GM12878 (cell line): Measurements from ENCODE around the gene LSAMP. TPM values are rescaled to one million over a fixed set of nuclear protein-coding genes. Genes with fewer than 3 reads are reported as not detected.

Experiments
- ATAC-seq: fragments of 200-7000 bp; cut with Tn5 transposase; 3 replicates; pipeline ENCODE4 v1.9.1; 2020; ENCODE audit warnings: mild to moderate bottlenecking, moderate library complexity
- BruUV-seq: library from RNA; stranded (reverse); fragments of 400-500 nt; replicated peaks from 2 replicates; lab custom pipeline; 2021; lab: Mats Ljungman, UMichigan
- CTCF ChIA-PET: fragments of 300-600 bp; sonication (Branson Sonifier 250); formaldehyde crosslinking; extraction: SDS; loops from one replicate; lab custom pipeline; 2021; ENCODE audit warnings: inconsistent platforms; lab: Yijun Ruan, JAX
- POLR2A ChIA-PET: fragments of 350-600 bp; formaldehyde crosslinking; extraction: SDS; loops from one replicate; lab custom pipeline; 2021; ENCODE audit warnings: inconsistent platforms; lab: Charles Lee
- RAD21 ChIA-PET: fragments of 300-600 bp; sonication (Branson Sonifier 250); formaldehyde crosslinking; loops from one replicate; lab custom pipeline; 2023; ENCODE audit warnings: antibody characterized with exemption; ENCODE audit not compliant: unreplicated experiment; lab: Charles Lee
- SMC1A ChIA-PET: fragments of 300-600 bp; sonication (Branson Sonifier 250); formaldehyde crosslinking; loops from one replicate; lab custom pipeline; 2023; ENCODE audit not compliant: unreplicated experiment, uncharacterized antibody; lab: Charles Lee
- DNase-seq: peaks from one replicate; pipeline ENCODE4 v3.0.0-alpha.2; 2011; ENCODE audit warnings: low read depth, low spot score
- FAIRE-seq: peaks from 3 replicates; lab custom pipeline; 2011; peaks lifted over from hg19 to GRCh38; lab: Jason Lieb, UNC
- H2AFZ ChIP-seq: 2 replicates; pipeline ENCODE4 v1.6.0; 2011; ENCODE audit warnings: low read depth, low read length, control low read depth; ENCODE audit not compliant: control insufficient read depth
- H3K27ac ChIP-seq: 2 replicates; pipeline ENCODE4 v1.5.1; 2011; ENCODE audit warnings: control low read depth; ENCODE audit not compliant: control insufficient read depth, insufficient read depth
- H3K27me3 ChIP-seq, 2 experiments: replicated peaks in 1 of 2; 2 replicates each; pipeline versions ENCODE4 v1.6.0 to v1.6.1; 2011; ENCODE audit warnings: low read length in 1 of 2; ENCODE audit not compliant: control insufficient read depth in 2 of 2, insufficient read depth in 2 of 2
- H3K36me3 ChIP-seq, 2 experiments: 2 replicates each; pipeline ENCODE4 v1.5.1; 2011; ENCODE audit warnings: low read length in 1 of 2; ENCODE audit not compliant: control insufficient read depth in 2 of 2, insufficient read depth in 2 of 2
- H3K4me1 ChIP-seq: 2 replicates; pipeline ENCODE4 v1.6.1; 2011; ENCODE audit warnings: mild to moderate bottlenecking, low read length, moderate library complexity, mixed read lengths; ENCODE audit not compliant: control insufficient read depth, insufficient read depth
- H3K4me2 ChIP-seq: 2 replicates; pipeline ENCODE4 v1.6.0; 2011; ENCODE audit warnings: control low read depth; ENCODE audit not compliant: control insufficient read depth, insufficient read depth
- H3K4me3 ChIP-seq: fragments of 200-600 bp; sonication (generic); 2 replicates; pipeline ENCODE4 v1.5.1; 2016
- H3K79me2 ChIP-seq: 2 replicates; pipeline ENCODE4 v1.6.0; 2011; ENCODE audit warnings: low read length; ENCODE audit not compliant: control insufficient read depth, insufficient read depth
- H3K9ac ChIP-seq: 2 replicates; pipeline ENCODE4 v1.8.0; 2011; ENCODE audit warnings: low read length, control low read depth, mixed read lengths; ENCODE audit not compliant: control insufficient read depth, insufficient read depth
- H3K9me3 ChIP-seq: replicated peaks from 3 replicates; pipeline ENCODE4 v1.5.1; 2011; ENCODE audit warnings: mild to moderate bottlenecking, low read length; ENCODE audit not compliant: control insufficient read depth, insufficient read depth
- H4K20me1 ChIP-seq: 2 replicates; pipeline ENCODE4 v1.6.0; 2011; ENCODE audit not compliant: control insufficient read depth, insufficient read depth
- BMI1 ChIP-seq: fragments of 450-650 bp; IDR thresholded peaks from 2 replicates; pipeline ENCODE4 v1.6.1; 2016; ENCODE audit warnings: mild to moderate bottlenecking, moderate library complexity, borderline replicate concordance
- CBFB ChIP-seq: IDR thresholded peaks from 2 replicates; pipeline ENCODE4 v1.6.1; 2016; ENCODE audit warnings: antibody characterized with exemption, low read depth
- CBX5 ChIP-seq: sonication (generic); IDR thresholded peaks from 2 replicates; pipeline ENCODE4 v1.6.1; 2016; ENCODE audit warnings: low read depth, moderate library complexity, mild to moderate bottlenecking, inconsistent platforms
- MLLT1 ChIP-seq: fragments of 450-650 bp; IDR thresholded peaks from 2 replicates; pipeline ENCODE4 v1.6.1; 2016; ENCODE audit warnings: mild to moderate bottlenecking
- NR2F1 ChIP-seq: fragments of 450-650 bp; conservative IDR thresholded peaks from 2 replicates; pipeline ENCODE4 v1.6.1; 2017; ENCODE audit warnings: mild to moderate bottlenecking
- RELB ChIP-seq: fragments of 450-650 bp; IDR thresholded peaks from 2 replicates; pipeline ENCODE4 v1.6.1; 2017; ENCODE audit warnings: low read depth, mild to moderate bottlenecking, moderate library complexity
- USF1 ChIP-seq: IDR thresholded peaks from 2 replicates; pipeline ENCODE4 v1.6.1; 2011; ENCODE audit warnings: borderline replicate concordance, low read depth, mild to moderate bottlenecking, moderate library complexity, mixed read lengths, low read length; ENCODE audit not compliant: insufficient read depth; ENCODE audit errors: extremely low read length
- ZNF592 ChIP-seq: fragments of 450-650 bp; IDR thresholded peaks from 2 replicates; pipeline ENCODE4 v1.6.1; 2017; ENCODE audit warnings: mild to moderate bottlenecking, moderate library complexity
- WGBS: methylation state at CpG from one replicate; pipeline ENCODE4 v1.1.6; 2016; ENCODE audit warnings: low lambda C conversion rate; ENCODE audit not compliant: insufficient replicate concordance, insufficient coverage; ENCODE audit errors: missing lambda C conversion rate; 5-methylcytosine and 5-hydroxymethylcytosine counted together
- in situ Hi-C: fragments of 300-500 bp; cut with MboI; formaldehyde crosslinking; loops from 9 replicates; pipeline ENCODE4 v1.14.3; 2018; ENCODE audit warnings: mixed read lengths
- intact Hi-C: fragments of 100-400 bp; cut with micrococcal nuclease; formaldehyde crosslinking; loops from one replicate; pipeline ENCODE4 v1.14.2; 2022; ENCODE audit not compliant: unreplicated experiment
- polyA plus RNA-seq, 11 experiments: library from polyadenylated mRNA; depleted of rRNA in 4 of 11; unstranded in 6 of 11; stranded (reverse) in 5 of 11; fragments of >200 nt; fragmentation: Nextera tagmentation in 4 of 11; fragmentation: Illumina TruSeq in 1 of 11; extraction: Ambion mirVana in 4 of 11; extraction: Trizol in 1 of 11; gene quantifications; 1 replicate in 1 of 11; 2 replicates in 10 of 11; pipeline versions ENCODE4 v1.2.1 to v1.2.3, GENCODE V29; 2011 to 2016; ENCODE audit warnings: inconsistent platforms in 2 of 11, missing spikeins in 2 of 11, low read depth in 1 of 11
- total RNA-seq, 4 experiments: library from RNA; depleted of rRNA in 3 of 4; stranded (reverse); fragments of >200 nt in 3 of 4; fragmentation: Illumina TruSeq in 1 of 4; extraction: Trizol in 1 of 4; gene quantifications; 2 replicates each; pipeline versions ENCODE4 v1.2.1 to v1.2.3, GENCODE V29; 2013 to 2021

Gene LSAMP
- total and polyA plus RNA-seq, 10 of the 15 experiments (the other 5 are each of a cell fraction or from before 2014, with no cell fraction given), result 2.0 to 12.7 (median 6.5) TPM

GRCh38 chr3:115804713-115805119 lies 640.6 kb downstream of the LSAMP start:
- Histone ChIP-seq H2AFZ (no peak overlapping the region), H3K4me1 (no peaks in the 10 kb centered on the region), H3K36me3 (no peaks in the 10 kb centered on the region), H3K79me2 (no peaks in the 10 kb centered on the region), H3K4me2 (no peak overlapping the region), H4K20me1 (no peaks in the 10 kb centered on the region), H3K9ac (no peak overlapping the region), H3K27me3 (no peaks in the 10 kb centered on the region; a peak in 1 of 4 replicates), H3K27ac (no peak overlapping the region), H3K4me3 (no peak overlapping the region), H3K9me3 (no peaks in the 10 kb centered on the region)
- ATAC-seq (no peak), DNase-seq (no peak), FAIRE-seq (no peak)
- SMC1A ChIA-PET, result interaction anchor here (1.3 kb wide), 1 partner anchor 14 kb away, joined by 4 read pairs; no protein-coding TSS in a partner anchor
- CTCF ChIA-PET, result interaction anchor here (0.9 to 1.6 kb wide), 3 partner anchors 13 to 18 kb away, joined by 3 to 5 read pairs (median 4); no protein-coding TSS in a partner anchor
- BruUV-seq, result no TSS peak
- intact Hi-C loops, result no loop called here
- RAD21 ChIA-PET, result no interaction called here
- TF ChIP-seq RELB (no peak), CBX5 (no peak), USF1 (no peak), NR2F1 (no peak), BMI1 (no peak), CBFB (no peak), ZNF592 (no peak), MLLT1 (no peak)
- in situ Hi-C loops, result loop anchor here (25.0 kb wide), 1 partner anchor 967 kb away; no protein-coding TSS in a partner anchor
- WGBS, result 3% methylated on average over 2 of the region's 2 CpGs
- POLR2A ChIA-PET, result no interaction called here
